A549 (cell line): ENCODE results near the gene SLC1A1. TPM values are rescaled to one million over a fixed set of nuclear protein-coding genes. Genes with fewer than 3 reads are reported as not detected.

Experiments used
- ATAC-seq, 2 experiments: fragments of 200-7000 bp in 1 of 2; fragments of >200 bp in 1 of 2; cut with Nextera tagmentation in 1 of 2; cut with Tn5 transposase in 1 of 2; 3 replicates each; pipeline versions ENCODE4 v1.8.0 to v1.9.1; 2018 to 2020; ENCODE audit warnings: mild to moderate bottlenecking in 1 of 2, moderate library complexity in 1 of 2
- CTCF ChIA-PET: fragments of 300-600 bp; sonication (Branson Sonifier 250); formaldehyde crosslinking; extraction: SDS; loops from one replicate; lab custom pipeline; 2021; ENCODE audit warnings: antibody characterized with exemption, inconsistent platforms; lab: Yijun Ruan, JAX
- POLR2A ChIA-PET: fragments of 350-600 bp; formaldehyde crosslinking; extraction: SDS; loops from one replicate; lab custom pipeline; 2021; ENCODE audit warnings: antibody characterized with exemption, inconsistent platforms; lab: Yijun Ruan, JAX
- DNase-seq, 2 experiments: peaks; one replicate each; pipeline versions ENCODE4 v3.0.0 to v3.0.0-alpha.2; 2011 to 2016; ENCODE audit warnings: low read depth in 1 of 2, low spot score in 1 of 2
- FAIRE-seq: peaks from 2 replicates; lab custom pipeline; 2011; peaks lifted over from hg19 to GRCh38; lab: Jason Lieb, UNC
- H3K27ac ChIP-seq, 2 experiments: fragments of >200 bp; sonication (Bioruptor Twin); formaldehyde crosslinking; 3 replicates each; pipeline ENCODE4 v1.5.1; 2016 to 2017
- H3K4me1 ChIP-seq: fragments of >200 bp; sonication (Bioruptor Twin); formaldehyde crosslinking; 3 replicates; pipeline ENCODE4 v1.6.1; 2016
- H3K4me2 ChIP-seq: fragments of >200 bp; sonication (Bioruptor Twin); formaldehyde crosslinking; 3 replicates; pipeline ENCODE4 v1.6.1; 2016
- H3K4me3 ChIP-seq: fragments of >200 bp; sonication (Bioruptor Twin); formaldehyde crosslinking; 3 replicates; pipeline ENCODE4 v1.5.1; 2016
- H3K9me3 ChIP-seq: fragments of >200 bp; sonication (Bioruptor Twin); formaldehyde crosslinking; 3 replicates; pipeline ENCODE4 v1.6.1; 2016
- ATOH8 ChIP-seq: fragments of 250-450 bp; sonication (Bioruptor Pico); IDR thresholded peaks from 2 replicates; pipeline ENCODE4 v1.5.0; 2020; ENCODE audit warnings: low read depth, mild to moderate bottlenecking, moderate library complexity
- BCL3 ChIP-seq: fragments of >200 bp; sonication (Bioruptor Twin); formaldehyde crosslinking; IDR thresholded peaks from 3 replicates; pipeline ENCODE4 v1.6.1; 2016
- CHD4 ChIP-seq: fragments of 200-600 bp; sonication (generic); IDR thresholded peaks from 2 replicates; pipeline ENCODE4 v1.6.1; 2016; ENCODE audit warnings: antibody characterized with exemption, mild to moderate bottlenecking, borderline replicate concordance
- CTCF ChIP-seq: fragments of >200 bp; sonication (Bioruptor Twin); formaldehyde crosslinking; IDR thresholded peaks from 3 replicates; pipeline ENCODE4 v1.5.1; 2016
- E2F6 ChIP-seq: IDR thresholded peaks from 2 replicates; pipeline ENCODE4 v1.6.1; 2012; ENCODE audit warnings: low read depth, borderline replicate concordance
- ELK1 ChIP-seq: fragments of 150-350 bp; IDR thresholded peaks from 2 replicates; pipeline ENCODE4 v1.6.1; 2014; ENCODE audit warnings: low read depth, mild to moderate bottlenecking, low read length
- FOSB ChIP-seq: fragments of 250-450 bp; sonication (Bioruptor Pico); IDR thresholded peaks from 2 replicates; pipeline ENCODE4 v1.5.0; 2020; ENCODE audit warnings: mild to moderate bottlenecking, moderate library complexity
- FOSL2 ChIP-seq, 2 experiments: fragments of 450-650 bp in 1 of 2; fragments of >200 bp in 1 of 2; sonication (Bioruptor Twin) in 1 of 2; formaldehyde crosslinking; IDR thresholded peaks; 2 replicates each; pipeline versions ENCODE4 v1.5.0 to v1.6.1; 2016 to 2020; ENCODE audit warnings: mild to moderate bottlenecking in 1 of 2, moderate library complexity in 1 of 2
- FOXS1 ChIP-seq: fragments of 250-450 bp; sonication (Bioruptor Pico); IDR thresholded peaks from 2 replicates; pipeline ENCODE4 v1.5.0; 2020; ENCODE audit warnings: mild to moderate bottlenecking, moderate library complexity
- HES2 ChIP-seq: fragments of >200 bp; sonication (Bioruptor Twin); formaldehyde crosslinking; IDR thresholded peaks from 2 replicates; pipeline ENCODE4 v1.6.1; 2016
- KDM1A ChIP-seq: fragments of 200-600 bp; sonication (generic); IDR thresholded peaks from 2 replicates; pipeline ENCODE4 v1.6.1; 2016; ENCODE audit warnings: low read depth, mild to moderate bottlenecking
- KDM5A ChIP-seq: fragments of 200-600 bp; sonication (generic); IDR thresholded peaks from 2 replicates; pipeline ENCODE4 v1.6.1; 2016; ENCODE audit warnings: antibody characterized with exemption, mild to moderate bottlenecking
- MAFK ChIP-seq: fragments of 450-650 bp; IDR thresholded peaks from 2 replicates; pipeline ENCODE4 v1.6.1; 2014; ENCODE audit not compliant: partially characterized antibody
- MAZ ChIP-seq: fragments of 150-350 bp; IDR thresholded peaks from 2 replicates; pipeline ENCODE4 v1.6.1; 2014; ENCODE audit warnings: antibody characterized with exemption, low read depth, low read length, borderline replicate concordance
- NFE2L2 ChIP-seq: fragments of 150-350 bp; conservative IDR thresholded peaks from 2 replicates; pipeline ENCODE4 v1.6.1; 2014; ENCODE audit warnings: low read length
- NPAS2 ChIP-seq: fragments of 250-450 bp; sonication (Bioruptor Pico); IDR thresholded peaks from 2 replicates; pipeline ENCODE4 v1.8.0; 2022; ENCODE audit warnings: mild to moderate bottlenecking, moderate library complexity, borderline replicate concordance
- RAD21 ChIP-seq, 2 experiments: fragments of >200 bp in 1 of 2; sonication (Bioruptor Twin) in 1 of 2; formaldehyde crosslinking in 1 of 2; IDR thresholded peaks in 1 of 2; conservative IDR thresholded peaks in 1 of 2; 2 replicates in 1 of 2; 3 replicates in 1 of 2; pipeline ENCODE4 v1.6.1; 2012 to 2018; ENCODE audit warnings: inconsistent platforms in 1 of 2
- RFX5 ChIP-seq: fragments of 450-650 bp; IDR thresholded peaks from 2 replicates; pipeline ENCODE4 v1.7.1; 2014; ENCODE audit warnings: antibody characterized with exemption, mild to moderate bottlenecking, moderate library complexity
- TP53 ChIP-seq: fragments of 250-450 bp; sonication (Bioruptor Pico); IDR thresholded peaks from 2 replicates; pipeline ENCODE4 v1.5.0; 2021; ENCODE audit warnings: mild to moderate bottlenecking, moderate library complexity
- USF2 ChIP-seq: fragments of 450-650 bp; IDR thresholded peaks from 2 replicates; pipeline ENCODE4 v1.6.1; 2014; ENCODE audit warnings: antibody characterized with exemption
- ZFP36 ChIP-seq: fragments of 450-650 bp; IDR thresholded peaks from 2 replicates; pipeline ENCODE4 v1.6.1; 2014; ENCODE audit warnings: borderline replicate concordance; ENCODE audit not compliant: partially characterized antibody
- ZNF302 ChIP-seq: fragments of 250-450 bp; sonication (Bioruptor Pico); IDR thresholded peaks from 2 replicates; pipeline ENCODE4 v1.9.0; 2021; ENCODE audit warnings: inconsistent platforms, mild to moderate bottlenecking, moderate library complexity
- ZSCAN20 ChIP-seq: fragments of 250-450 bp; sonication (Bioruptor Pico); IDR thresholded peaks from 2 replicates; pipeline ENCODE4 v1.8.0; 2022; ENCODE audit warnings: mild to moderate bottlenecking, moderate library complexity
- WGBS: methylation state at CpG from one replicate; pipeline ENCODE4 v1.1.6; 2017; ENCODE audit errors: missing lambda C conversion rate; 5-methylcytosine and 5-hydroxymethylcytosine counted together
- polyA plus RNA-seq, 4 experiments: library from polyadenylated mRNA; depleted of rRNA in 3 of 4; stranded (reverse); fragments of >200 nt; fragmentation: RNase III in 1 of 4; extraction: RNeasy Plus Mini Kit Qiagen cat#74134 plus additional on column Dnase treatment in 1 of 4; gene quantifications; 2 replicates in 3 of 4; 3 replicates in 1 of 4; pipeline ENCODE4 v1.2.3, GENCODE V29; 2011 to 2017

The SLC1A1 gene
- polyA plus RNA-seq, 2 of the 4 experiments (the other 2 are of a cell fraction) = 0.66 to 1.3 TPM

GRCh38 chr9:4555236-4555635 is 65.0 kb downstream of the SLC1A1 start:
- DNase-seq = no peak
- H3K4me1 ChIP-seq = peaks cover 10% of the 10 kb centered on the region; the same call in 2 of the 3 replicates
- no peak overlapping the region for H3K4me3 ChIP-seq
- WGBS = 51% methylated on average over 2 of the region's 2 CpGs
- TF ChIP-seq USF2 (no peak), TP53 (CRISPR knock-in tag) (no peak), FOSL2 (IDR thresholded peaks at IDR 0.05) (no peak), FOSL2 (CRISPR knock-in tag; IDR thresholded peaks at IDR 0.05) (no peak), NFE2L2 (no peak), HES2 (no peak), CTCF (no peak), ATOH8 (CRISPR knock-in tag) (no peak), CHD4 (no peak), ZSCAN20 (CRISPR knock-in tag) (no peak), FOXS1 (CRISPR knock-in tag) (no peak), RFX5 (no peak), MAZ (no peak)
- CTCF ChIA-PET = no interaction called here
- no peak for FAIRE-seq
- no peak overlapping the region for H3K4me2 ChIP-seq
- ATAC-seq = no peak
- H3K27ac ChIP-seq = no peak overlapping the region
- POLR2A ChIA-PET = no interaction called here
- H3K9me3 ChIP-seq = no peaks in the 10 kb centered on the region

- no peaks in the 10 kb centered on the region for H3K9me3 ChIP-seq
- ATAC-seq (no peak), DNase-seq (no peak), FAIRE-seq (no peak)
- no peak overlapping the region for H3K27ac ChIP-seq
- TF ChIP-seq FOSB (CRISPR knock-in tag) = no peak
- TF ChIP-seq E2F6 = no peak
- TF ChIP-seq HES2 = no peak
- TF ChIP-seq NPAS2 (CRISPR knock-in tag) = no peak
- no peak for TF ChIP-seq TP53 (CRISPR knock-in tag)
- TF ChIP-seq RAD21 (conservative IDR thresholded peaks at IDR 0.05 in 1 of 2, IDR thresholded peaks at IDR 0.05 in 1 of 2) = no peak
- no peak for TF ChIP-seq ELK1
- TF ChIP-seq MAFK = no peak
- no peak for TF ChIP-seq KDM1A
- no peak for TF ChIP-seq ZNF302 (CRISPR knock-in tag)
- no peak for TF ChIP-seq BCL3
- no peak for TF ChIP-seq KDM5A
- TF ChIP-seq ZFP36 = no peak
- peaks cover 10% of the 10 kb centered on the region; the same call in 2 of the 3 replicates for H3K4me1 ChIP-seq
- ChIA-PET POLR2A (no interaction called here), CTCF (no interaction called here)
- 54% methylated on average over 5 of the region's 5 CpGs for WGBS
- no peak overlapping the region for H3K4me2 ChIP-seq
- H3K4me3 ChIP-seq = no peak overlapping the region
Observed at GRCh38 chr9:4558371-4558998, 68.2 kb downstream of the SLC1A1 start.
